Gastroesophageal sphincter (tissue), 4 donors: ENCODE results near the gene DPF3. TPM values are rescaled to one million over a fixed set of nuclear protein-coding genes. Genes with fewer than 3 reads are reported as not detected.

Experiments used
- ATAC-seq: fragments of 150-250 bp; one replicate; pipeline ENCODE4 v1.9.1; 2016; ENCODE audit warnings: mild to moderate bottlenecking, moderate library complexity
- H3K27ac ChIP-seq, 4 donors: fragments of 200-600 bp; sonication (generic) in 3 of 4; 1 replicate in 3 of 4; 2 replicates in 1 of 4; pipeline ENCODE4 v1.5.1; 2016 to 2019
- H3K27me3 ChIP-seq: fragments of 200-600 bp; sonication (generic); one replicate; pipeline ENCODE4 v1.5.1; 2019
- H3K36me3 ChIP-seq, 2 donors: fragments of 200-600 bp; sonication (generic); one replicate each; pipeline ENCODE4 v1.5.1; 2019; ENCODE audit warnings: control low read depth in 1 of 2
- H3K4me1 ChIP-seq, 3 donors: fragments of 200-600 bp; sonication (generic); 1 replicate in 2 of 3; 2 replicates in 1 of 3; pipeline ENCODE4 v1.5.1; 2016 to 2019; ENCODE audit warnings: control low read depth in 2 of 3
- H3K4me3 ChIP-seq, 2 donors: fragments of 200-600 bp; sonication (generic); one replicate each; pipeline ENCODE4 v1.5.1; 2019; ENCODE audit warnings: mild to moderate bottlenecking in 1 of 2, moderate library complexity in 1 of 2
- H3K9me3 ChIP-seq, 3 donors: fragments of 200-600 bp; sonication (generic); one replicate each; pipeline ENCODE4 v1.5.1; 2017 to 2019; ENCODE audit warnings: control low read depth in 2 of 3
- CTCF ChIP-seq, 4 experiments: fragments of 200-600 bp in 2 of 4; fragments of 450-650 bp in 2 of 4; sonication (generic) in 1 of 4; IDR thresholded peaks; one replicate each; pipeline ENCODE4 v1.5.1; 2017 to 2019; ENCODE audit warnings: antibody characterized with exemption in 4 of 4, mild to moderate bottlenecking in 2 of 4, moderate library complexity in 2 of 4
- EP300 ChIP-seq: sonication (generic); formaldehyde crosslinking; IDR thresholded peaks from one replicate; pipeline ENCODE4 v1.6.1; 2017; ENCODE audit warnings: antibody characterized with exemption, mild to moderate bottlenecking
- POLR2A ChIP-seq, 2 donors: fragments of 450-650 bp; IDR thresholded peaks; one replicate each; pipeline ENCODE4 v1.6.1; 2017; ENCODE audit warnings: antibody characterized with exemption in 2 of 2, mild to moderate bottlenecking in 2 of 2, moderate library complexity in 1 of 2
- POLR2AphosphoS5 ChIP-seq: sonication (generic); formaldehyde crosslinking; IDR thresholded peaks from one replicate; pipeline ENCODE4 v1.6.1; 2017; ENCODE audit warnings: antibody characterized with exemption
- WGBS, 2 donors: methylation state at CpG; one replicate each; pipeline ENCODE4 v1.1.5; 2018; ENCODE audit warnings: low coverage in 1 of 2; 5-methylcytosine and 5-hydroxymethylcytosine counted together
- total RNA-seq, 4 donors: library from RNA; depleted of rRNA; stranded (reverse); fragments of >200 nt; gene quantifications; one replicate each; pipeline ENCODE4 v1.1.0, GENCODE V29; 2016

The DPF3 gene
- total RNA-seq: 1 to 10 TPM in 2 of 4 donors, under 1 TPM in 2; 0.13 to 4.4 (median 2.1) TPM

- 0% methylated on average over 3 to 15 of the region's 54 CpGs for WGBS, 2 donors
- H3K27me3 ChIP-seq: peaks cover 44% of the 10 kb centered on the region
- peaks cover 0 to 37% (median 3%) of the 10 kb centered on the region in 3 donors for H3K4me1 ChIP-seq
- H3K27ac ChIP-seq: peak within 1 kb of the TSS; percentile 6 to 79 (median 69)
- H3K4me3 ChIP-seq: peak within 1 kb of the TSS; percentile 72 to 89
- H3K9me3 ChIP-seq: no peaks in the 10 kb centered on the region
- ATAC-seq: peak; percentile 99
- H3K36me3 ChIP-seq: no peaks in the 10 kb centered on the region
- TF ChIP-seq POLR2A (IDR thresholded peaks at IDR 0.05) (no peak), POLR2AphosphoS5 (no peak), CTCF (IDR thresholded peaks at IDR 0.05) (no peak), EP300 (no peak)
Measured at GRCh38 chr14:72893636-72894322, at the start of gene DPF3. Gene DPF3, minus strand, starts transcription at chr14:72894101. Its CDS starts 13 bp downstream, at chr14:72894088.

- Histone ChIP-seq H3K27me3 (no peaks in the 10 kb centered on the region), H3K4me1 (no peaks in the 10 kb centered on the region), H3K9me3 (no peaks in the 10 kb centered on the region), H3K4me3 (no peak overlapping the region), H3K27ac (no peak overlapping the region), H3K36me3 (peaks cover 0 to 95% of the 10 kb centered on the region in 2 donors)
- ATAC-seq: no peak
- WGBS, 2 donors: 87 to 88% methylated on average over 8 to 11 of the region's 14 CpGs
- TF ChIP-seq CTCF (IDR thresholded peaks at IDR 0.05): no peak
- TF ChIP-seq POLR2A (IDR thresholded peaks at IDR 0.05): no peak
- no peak for TF ChIP-seq POLR2AphosphoS5
- no peak for TF ChIP-seq EP300
Measured at GRCh38 chr14:72942934-72943333, 49.0 kb upstream of the DPF3 start.

- H3K36me3 ChIP-seq: peaks cover 0 to 84% of the 10 kb centered on the region in 2 donors
- 72 to 76% methylated on average over 5 to 12 of the region's 12 CpGs for WGBS, 2 donors
- H3K9me3 ChIP-seq: no peaks in the 10 kb centered on the region
- H3K4me1 ChIP-seq: no peaks in the 10 kb centered on the region
- H3K27ac ChIP-seq: no peak overlapping the region
- no peaks in the 10 kb centered on the region for H3K27me3 ChIP-seq
- H3K4me3 ChIP-seq: no peak overlapping the region
- ATAC-seq: no peak
- TF ChIP-seq POLR2A (IDR thresholded peaks at IDR 0.05): no peak
Measured at GRCh38 chr14:72941286-72941985, 47.5 kb upstream of the DPF3 start.

- H3K36me3 ChIP-seq: peaks cover 0 to 68% of the 10 kb centered on the region in 2 donors
- H3K9me3 ChIP-seq: no peaks in the 10 kb centered on the region
- H3K4me1 ChIP-seq: no peaks in the 10 kb centered on the region
- no peaks in the 10 kb centered on the region for H3K27me3 ChIP-seq
- WGBS, 2 donors: 37 to 71% methylated on average over 2 to 5 of the region's 13 CpGs
- H3K27ac ChIP-seq: no peak overlapping the region
- ATAC-seq: no peak
- H3K4me3 ChIP-seq: no peak overlapping the region
- TF ChIP-seq POLR2AphosphoS5 (no peak), EP300 (no peak), CTCF (IDR thresholded peaks at IDR 0.05) (no peak), POLR2A (IDR thresholded peaks at IDR 0.05) (no peak)
Measured at GRCh38 chr14:72939630-72940029, 45.7 kb upstream of the DPF3 start.

GRCh38 chr14:72932893-72933292 lies 39.0 kb upstream of the DPF3 start:
- no peaks in the 10 kb centered on the region for H3K9me3 ChIP-seq
- H3K27me3 ChIP-seq: no peaks in the 10 kb centered on the region
- H3K4me1 ChIP-seq: no peaks in the 10 kb centered on the region
- no peak overlapping the region for H3K27ac ChIP-seq
- TF ChIP-seq POLR2A (IDR thresholded peaks at IDR 0.05) (no peak), EP300 (no peak), POLR2AphosphoS5 (no peak), CTCF (IDR thresholded peaks at IDR 0.05) (no peak)
- ATAC-seq: no peak
- WGBS, 2 donors: 84 to 90% methylated on average over 2 to 7 of the region's 7 CpGs
- H3K4me3 ChIP-seq: no peak overlapping the region
- H3K36me3 ChIP-seq: peaks cover 0 to 4% of the 10 kb centered on the region in 2 donors
